Measurements from ENCODE around the gene PDE7B.

Gene PDE7B

DNA sequence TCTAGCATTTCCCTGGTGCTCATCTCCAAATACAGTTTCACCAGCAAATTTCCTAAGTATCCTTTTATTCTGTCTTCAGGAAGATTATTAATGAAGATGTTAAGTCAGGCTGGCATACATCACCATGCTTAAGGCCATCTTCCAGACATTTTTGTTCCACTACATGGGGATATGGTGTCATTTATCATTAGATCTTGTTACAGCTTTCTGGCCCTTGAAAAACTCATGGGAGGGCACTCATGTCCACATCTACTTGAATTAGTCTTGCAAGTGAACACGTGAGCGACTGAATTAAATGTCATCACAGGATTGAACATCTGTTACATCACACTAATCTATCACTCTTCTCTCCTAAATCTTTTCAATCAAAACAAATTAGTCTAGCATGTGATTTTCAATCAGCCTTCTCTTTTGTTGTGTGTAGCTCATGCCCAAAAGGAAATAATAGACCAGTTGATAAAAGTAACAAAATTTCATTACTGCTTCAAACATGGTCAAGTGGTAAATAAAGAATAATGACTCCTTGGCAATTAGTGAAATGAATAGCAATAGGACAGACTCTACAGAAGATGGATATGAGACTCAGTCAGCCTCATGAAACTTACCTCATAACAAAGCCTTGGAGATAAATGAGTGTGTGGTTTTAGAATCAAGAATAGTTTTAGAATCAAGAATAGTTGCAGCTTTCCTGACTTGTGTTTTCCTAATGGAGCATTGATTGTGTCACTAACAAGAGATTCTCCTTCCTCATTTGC is 318.1 kb downstream of the PDE7B start:
- Histone ChIP-seq H3K27me3 (ENCODE audit: insufficient read depth, poor library complexity, severe bottlenecking) (no peaks in the 10 kb centered on the region), H3K27ac (replicated peaks) (no peak overlapping the region), H3K4me3 (replicated peaks; ENCODE audit: insufficient read depth, low read length) (no peak overlapping the region)
- no peak for DNase-seq (ENCODE audit: low read depth in 1 of 2, low spot score in 1 of 2)
- TF ChIP-seq, protein P1, sequence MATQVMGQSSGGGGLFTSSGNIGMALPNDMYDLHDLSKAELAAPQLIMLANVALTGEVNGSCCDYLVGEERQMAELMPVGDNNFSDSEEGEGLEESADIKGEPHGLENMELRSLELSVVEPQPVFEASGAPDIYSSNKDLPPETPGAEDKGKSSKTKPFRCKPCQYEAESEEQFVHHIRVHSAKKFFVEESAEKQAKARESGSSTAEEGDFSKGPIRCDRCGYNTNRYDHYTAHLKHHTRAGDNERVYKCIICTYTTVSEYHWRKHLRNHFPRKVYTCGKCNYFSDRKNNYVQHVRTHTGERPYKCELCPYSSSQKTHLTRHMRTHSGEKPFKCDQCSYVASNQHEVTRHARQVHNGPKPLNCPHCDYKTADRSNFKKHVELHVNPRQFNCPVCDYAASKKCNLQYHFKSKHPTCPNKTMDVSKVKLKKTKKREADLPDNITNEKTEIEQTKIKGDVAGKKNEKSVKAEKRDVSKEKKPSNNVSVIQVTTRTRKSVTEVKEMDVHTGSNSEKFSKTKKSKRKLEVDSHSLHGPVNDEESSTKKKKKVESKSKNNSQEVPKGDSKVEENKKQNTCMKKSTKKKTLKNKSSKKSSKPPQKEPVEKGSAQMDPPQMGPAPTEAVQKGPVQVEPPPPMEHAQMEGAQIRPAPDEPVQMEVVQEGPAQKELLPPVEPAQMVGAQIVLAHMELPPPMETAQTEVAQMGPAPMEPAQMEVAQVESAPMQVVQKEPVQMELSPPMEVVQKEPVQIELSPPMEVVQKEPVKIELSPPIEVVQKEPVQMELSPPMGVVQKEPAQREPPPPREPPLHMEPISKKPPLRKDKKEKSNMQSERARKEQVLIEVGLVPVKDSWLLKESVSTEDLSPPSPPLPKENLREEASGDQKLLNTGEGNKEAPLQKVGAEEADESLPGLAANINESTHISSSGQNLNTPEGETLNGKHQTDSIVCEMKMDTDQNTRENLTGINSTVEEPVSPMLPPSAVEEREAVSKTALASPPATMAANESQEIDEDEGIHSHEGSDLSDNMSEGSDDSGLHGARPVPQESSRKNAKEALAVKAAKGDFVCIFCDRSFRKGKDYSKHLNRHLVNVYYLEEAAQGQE (IDR thresholded peaks at IDR 0.05; ENCODE audit: insufficient replicate concordance, low read depth): no peak
- TF ChIP-seq GABPA (IDR thresholded peaks at IDR 0.05; ENCODE audit: low read depth) (no peak), SPI1 (IDR thresholded peaks at IDR 0.05; ENCODE audit: borderline replicate concordance, low read depth) (no peak), POLR2AphosphoS5 (IDR thresholded peaks at IDR 0.05; ENCODE audit: low read depth) (no peak)
- TF ChIP-seq, protein P2, sequence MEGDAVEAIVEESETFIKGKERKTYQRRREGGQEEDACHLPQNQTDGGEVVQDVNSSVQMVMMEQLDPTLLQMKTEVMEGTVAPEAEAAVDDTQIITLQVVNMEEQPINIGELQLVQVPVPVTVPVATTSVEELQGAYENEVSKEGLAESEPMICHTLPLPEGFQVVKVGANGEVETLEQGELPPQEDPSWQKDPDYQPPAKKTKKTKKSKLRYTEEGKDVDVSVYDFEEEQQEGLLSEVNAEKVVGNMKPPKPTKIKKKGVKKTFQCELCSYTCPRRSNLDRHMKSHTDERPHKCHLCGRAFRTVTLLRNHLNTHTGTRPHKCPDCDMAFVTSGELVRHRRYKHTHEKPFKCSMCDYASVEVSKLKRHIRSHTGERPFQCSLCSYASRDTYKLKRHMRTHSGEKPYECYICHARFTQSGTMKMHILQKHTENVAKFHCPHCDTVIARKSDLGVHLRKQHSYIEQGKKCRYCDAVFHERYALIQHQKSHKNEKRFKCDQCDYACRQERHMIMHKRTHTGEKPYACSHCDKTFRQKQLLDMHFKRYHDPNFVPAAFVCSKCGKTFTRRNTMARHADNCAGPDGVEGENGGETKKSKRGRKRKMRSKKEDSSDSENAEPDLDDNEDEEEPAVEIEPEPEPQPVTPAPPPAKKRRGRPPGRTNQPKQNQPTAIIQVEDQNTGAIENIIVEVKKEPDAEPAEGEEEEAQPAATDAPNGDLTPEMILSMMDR (IDR thresholded peaks at IDR 0.05; ENCODE audit: insufficient read depth, low read length): no peak

DNA sequence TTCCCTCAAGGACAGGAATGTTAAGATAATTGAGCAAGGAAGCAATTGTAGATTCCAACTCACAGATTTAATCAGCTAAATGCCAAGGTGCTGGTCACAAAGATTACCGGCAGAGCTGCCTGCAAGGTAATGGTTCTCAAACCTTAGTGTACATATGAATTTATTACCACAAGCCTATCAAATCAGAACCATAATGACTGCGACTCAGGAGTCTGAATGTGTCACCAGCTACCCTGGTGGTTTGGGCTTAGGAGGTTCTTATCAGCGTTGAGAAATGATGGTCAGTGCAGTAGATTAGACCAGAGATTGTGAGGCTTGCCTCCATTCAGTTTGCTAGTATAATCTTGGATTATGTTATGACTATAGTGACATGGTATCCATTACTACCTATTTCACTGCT is 319.7 kb downstream of the PDE7B start:
- Histone ChIP-seq H3K27me3 (ENCODE audit: insufficient read depth, poor library complexity, severe bottlenecking) (peaks cover 4% of the 10 kb centered on the region), H3K4me3 (replicated peaks; ENCODE audit: insufficient read depth, low read length) (no peak overlapping the region), H3K27ac (replicated peaks) (no peak overlapping the region)
- no peak for TF ChIP-seq SPI1 (IDR thresholded peaks at IDR 0.05; ENCODE audit: borderline replicate concordance, low read depth)
- DNase-seq (ENCODE audit: low read depth in 1 of 2, low spot score in 1 of 2): no peak

DNA sequence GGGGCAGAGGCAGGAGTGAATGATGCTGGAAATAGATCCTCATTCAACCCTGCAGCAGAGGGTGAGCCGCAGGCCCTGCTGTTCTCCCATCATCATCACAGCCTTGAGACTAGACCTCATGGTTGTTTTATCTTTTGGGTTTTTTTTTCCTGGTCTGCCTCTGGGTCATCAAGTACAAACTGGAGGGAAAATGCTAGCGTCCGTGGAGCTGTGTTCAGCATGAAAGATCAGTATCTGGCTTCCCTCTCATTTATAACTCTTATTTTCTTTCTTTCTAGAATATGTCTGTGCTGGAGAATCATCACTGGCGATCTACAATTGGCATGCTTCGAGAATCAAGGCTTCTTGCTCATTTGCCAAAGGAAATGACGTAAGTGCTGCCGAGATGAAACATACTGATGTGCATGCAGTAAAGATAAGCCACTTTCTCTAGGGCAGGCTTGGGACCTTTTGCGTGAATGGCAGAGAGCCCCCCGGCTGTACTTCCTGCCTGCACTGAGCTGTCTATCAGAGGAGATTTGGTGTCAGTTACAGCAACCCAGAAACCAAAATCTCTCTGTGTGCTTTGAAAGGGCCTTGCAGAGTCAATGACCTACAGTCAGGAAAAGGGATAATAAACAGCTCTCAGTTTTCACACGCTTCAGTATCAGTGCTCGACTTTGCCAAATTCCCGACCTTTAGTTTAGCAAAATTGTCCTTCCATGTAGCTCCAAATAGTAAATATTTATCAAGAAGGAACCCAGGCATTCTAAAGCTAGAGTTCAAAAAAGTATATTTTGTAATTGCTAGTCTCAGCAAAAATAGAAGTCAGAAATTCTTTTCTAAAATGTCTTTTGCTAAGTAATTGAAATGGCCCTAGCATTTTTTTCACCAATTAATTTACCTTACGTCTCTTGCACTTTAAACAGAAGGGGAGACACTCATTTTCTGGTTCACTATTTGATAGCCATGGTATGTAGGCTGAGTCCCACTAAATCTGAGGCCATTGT is 322.3 kb downstream of the PDE7B start:
- Histone ChIP-seq H3K27ac (replicated peaks) (no peak overlapping the region), H3K27me3 (ENCODE audit: insufficient read depth, poor library complexity, severe bottlenecking) (peaks cover 4% of the 10 kb centered on the region), H3K4me3 (replicated peaks; ENCODE audit: insufficient read depth, low read length) (no peak overlapping the region)
- DNase-seq (ENCODE audit: low read depth in 1 of 2, low spot score in 1 of 2): no peak
- TF ChIP-seq POLR2AphosphoS5 (IDR thresholded peaks at IDR 0.05; ENCODE audit: low read depth) (no peak), SPI1 (IDR thresholded peaks at IDR 0.05; ENCODE audit: borderline replicate concordance, low read depth) (no peak), GABPA (IDR thresholded peaks at IDR 0.05; ENCODE audit: low read depth) (no peak)
- TF ChIP-seq, protein P2 (IDR thresholded peaks at IDR 0.05; ENCODE audit: insufficient read depth, low read length): no peak
- TF ChIP-seq, protein P1 (IDR thresholded peaks at IDR 0.05; ENCODE audit: insufficient replicate concordance, low read depth): no peak

DNA sequence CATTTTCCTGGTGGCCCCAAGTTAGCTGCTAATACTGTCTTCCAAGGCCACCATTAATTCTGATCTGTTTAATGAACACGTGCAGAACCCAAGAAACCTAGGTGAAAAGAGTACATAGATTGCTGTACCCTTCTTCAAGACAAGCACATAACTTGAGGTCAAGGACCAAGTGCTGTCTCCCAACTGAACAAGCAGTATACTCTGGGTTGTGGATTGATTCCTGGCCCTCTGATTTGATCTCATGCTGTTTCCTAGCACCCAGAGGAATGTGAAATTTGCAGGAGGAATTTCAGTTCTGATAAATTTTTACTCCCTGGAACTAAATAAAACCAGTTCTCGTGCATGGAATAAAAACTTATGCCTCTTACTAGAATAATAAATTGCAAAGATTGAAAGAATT is 323.0 kb downstream of the PDE7B start:
- Histone ChIP-seq H3K27me3 (ENCODE audit: insufficient read depth, poor library complexity, severe bottlenecking) (peaks cover 4% of the 10 kb centered on the region), H3K27ac (replicated peaks) (no peak overlapping the region)
- no peak for TF ChIP-seq POLR2AphosphoS5 (IDR thresholded peaks at IDR 0.05; ENCODE audit: low read depth)
- TF ChIP-seq GABPA (IDR thresholded peaks at IDR 0.05; ENCODE audit: low read depth): no peak
- TF ChIP-seq SPI1 (IDR thresholded peaks at IDR 0.05; ENCODE audit: borderline replicate concordance, low read depth): no peak
- TF ChIP-seq, protein P1 (IDR thresholded peaks at IDR 0.05; ENCODE audit: insufficient replicate concordance, low read depth): no peak
- TF ChIP-seq, protein P2 (IDR thresholded peaks at IDR 0.05; ENCODE audit: insufficient read depth, low read length): no peak

More for the DNA sequence above, 323.0 kb downstream of the PDE7B start:
- no peak for DNase-seq (ENCODE audit: low read depth in 1 of 2, low spot score in 1 of 2)
- no peak overlapping the region for H3K4me3 ChIP-seq (replicated peaks; ENCODE audit: insufficient read depth, low read length)
